ENCODE measurements around the gene TMCO6. TPM values are rescaled to one million over a fixed set of nuclear protein-coding genes. Genes with fewer than 3 reads are reported as not detected.

The TMCO6 gene
- total and polyA plus RNA-seq, 2 of the 8 experiments (the other 6 are each of a cell fraction or from before 2014, with no cell fraction given), result 29.0 to 40.9 TPM

GRCh38 chr5:140628711-140629110 is 10.5 kb upstream of the TMCO6 start:
- no peak overlapping the region for H2BK20ac ChIP-seq (ENCODE audit: low read length)
- H2AK5ac ChIP-seq (ENCODE audit: low read depth, low read length), result no peak overlapping the region
- POLR2A ChIA-PET (ENCODE audit: partially characterized antibody), result no interaction called here
- H3K4me1 ChIP-seq (replicated peaks in 1 of 4; ENCODE audit: control insufficient read depth in 3 of 4, insufficient read depth in 4 of 4, low read length in 3 of 4), result no peaks in the 10 kb centered on the region
- no peak overlapping the region for H3K4me2 ChIP-seq (ENCODE audit: insufficient read depth in 1 of 2, low read depth in 2 of 2, low read length in 2 of 2)
- H2BK5ac ChIP-seq (ENCODE audit: low read depth, low read length), result no peak overlapping the region
- H3K79me2 ChIP-seq (ENCODE audit: control insufficient read depth in 1 of 2, insufficient read depth in 2 of 2, low read length in 2 of 2), result no peaks in the 10 kb centered on the region
- no peak overlapping the region for H3K56ac ChIP-seq (replicated peaks; ENCODE audit: insufficient read length, low read depth, low read length)
- H3K18ac ChIP-seq (ENCODE audit: extremely low read depth, low read length), result no peak overlapping the region
- no peaks in the 10 kb centered on the region for H3K23me2 ChIP-seq (ENCODE audit: low read depth, low read length)
- CTCF ChIA-PET (ENCODE audit: partially characterized antibody), result no interaction called here
- H3K4ac ChIP-seq (replicated peaks; ENCODE audit: insufficient read length, low read depth, low read length), result no peak overlapping the region
- no peak for DNase-seq (ENCODE audit: low read depth in 1 of 2, low spot score in 2 of 2)
- H4K5ac ChIP-seq (ENCODE audit: insufficient read length, low read depth, low read length), result no peak overlapping the region
- H2BK120ac ChIP-seq (replicated peaks; ENCODE audit: low read depth, low read length), result no peak overlapping the region
- no peak overlapping the region for H4K8ac ChIP-seq (ENCODE audit: extremely low read depth, insufficient read depth, low read length)
- no peaks in the 10 kb centered on the region for H4K20me1 ChIP-seq (replicated peaks in 1 of 2; ENCODE audit: control insufficient read depth in 1 of 2, insufficient read depth in 2 of 2, low read length in 2 of 2)
- H2BK15ac ChIP-seq (ENCODE audit: low read length), result no peak overlapping the region
- no peaks in the 10 kb centered on the region for H3K36me3 ChIP-seq (ENCODE audit: control insufficient read depth in 2 of 4, insufficient read depth in 4 of 4, low read length in 3 of 4)
- no peak overlapping the region for H3K27ac ChIP-seq (ENCODE audit: low read depth, low read length)
- H3K79me1 ChIP-seq (ENCODE audit: low read depth, low read length), result no peaks in the 10 kb centered on the region
- 84% methylated on average over 1 of the region's 1 CpG; no CpG with 5 or more reads in 1 of the 2 experiments for WGBS, 2 experiments (ENCODE audit: extremely low coverage in 1 of 2, insufficient coverage in 1 of 2, insufficient read length in 1 of 2, insufficient replicate concordance in 2 of 2, low coverage in 1 of 2, low lambda C conversion rate in 2 of 2, missing lambda C conversion rate in 1 of 2)
- no peak overlapping the region for H3K4me3 ChIP-seq (ENCODE audit: extremely low read depth in 1 of 4, insufficient read depth in 2 of 4, low read depth in 3 of 4, low read length in 4 of 4)
- no peak overlapping the region for H3K23ac ChIP-seq (ENCODE audit: insufficient read length)
- TF ChIP-seq SUZ12 (IDR thresholded peaks at IDR 0.05; ENCODE audit: low read length), result no peak
- peaks cover 40 to 41% of the 10 kb centered on the region in 2 experiments; a peak in 3 of 4 replicates for H3K9me3 ChIP-seq (ENCODE audit: insufficient read depth in 2 of 2, low read depth in 1 of 2, low read length in 1 of 2)
- H2AFZ ChIP-seq (ENCODE audit: low read length), result no peak overlapping the region
- no peak overlapping the region for H4K91ac ChIP-seq (replicated peaks; ENCODE audit: insufficient read length, low read length)
- H3K27me3 ChIP-seq (replicated peaks in 1 of 4; ENCODE audit: control insufficient read depth in 3 of 4, extremely low read depth in 1 of 4, insufficient read depth in 3 of 4, low read length in 3 of 4), result no peaks in the 10 kb centered on the region
- no peak overlapping the region for H2BK12ac ChIP-seq (ENCODE audit: low read depth, low read length)
- FAIRE-seq, result no peak
- H3K9ac ChIP-seq (replicated peaks in 1 of 4; ENCODE audit: extremely low read depth in 1 of 4, low read depth in 3 of 4, low read length in 3 of 4), result no peak overlapping the region
- H3K14ac ChIP-seq (ENCODE audit: insufficient read length), result no peak overlapping the region

Data from H1 (cell line).